SJSA1 (cell line): ENCODE data around the gene NCKAP5. TPM values are rescaled to one million over a fixed set of nuclear protein-coding genes. Genes with fewer than 3 reads are reported as not detected.

Experiments used
- DNase-seq, 2 experiments: peaks; one replicate each; pipeline ENCODE4 v3.0.0-alpha.2; 2015 to 2020; ENCODE audit warnings: low spot score in 2 of 2, low read depth in 1 of 2
- H3K27ac ChIP-seq: fragments of 250-450 bp; sonication (Bioruptor Pico); 2 replicates; pipeline ENCODE4 v1.5.1; 2020; ENCODE audit warnings: mild to moderate bottlenecking, moderate library complexity
- H3K27me3 ChIP-seq: fragments of 250-450 bp; sonication (Bioruptor Pico); replicated peaks from 2 replicates; pipeline ENCODE4 v1.5.1; 2020; ENCODE audit warnings: mild to moderate bottlenecking, moderate library complexity
- H3K36me3 ChIP-seq: fragments of 250-450 bp; sonication (Bioruptor Pico); 2 replicates; pipeline ENCODE4 v1.5.1; 2020; ENCODE audit warnings: mild to moderate bottlenecking
- H3K4me1 ChIP-seq: fragments of 250-450 bp; sonication (Bioruptor Pico); replicated peaks from 2 replicates; pipeline ENCODE4 v1.6.1; 2021; ENCODE audit warnings: mild to moderate bottlenecking
- H3K4me3 ChIP-seq: fragments of 250-450 bp; sonication (Bioruptor Pico); 2 replicates; pipeline ENCODE4 v1.5.1; 2020; ENCODE audit warnings: mild to moderate bottlenecking
- H3K9me3 ChIP-seq: fragments of 250-450 bp; sonication (Bioruptor Pico); replicated peaks from 2 replicates; pipeline ENCODE4 v1.5.1; 2020; ENCODE audit warnings: mild to moderate bottlenecking
- total RNA-seq: library from RNA; depleted of rRNA; stranded (reverse); fragments of >200 nt; shearing (Covaris generic); gene quantifications from 2 replicates; pipeline ENCODE4 v1.2.3, GENCODE V29; 2014

NCKAP5 gene
- total RNA-seq, 1 experiment from 2014 or later: 2.5 TPM

DNA sequence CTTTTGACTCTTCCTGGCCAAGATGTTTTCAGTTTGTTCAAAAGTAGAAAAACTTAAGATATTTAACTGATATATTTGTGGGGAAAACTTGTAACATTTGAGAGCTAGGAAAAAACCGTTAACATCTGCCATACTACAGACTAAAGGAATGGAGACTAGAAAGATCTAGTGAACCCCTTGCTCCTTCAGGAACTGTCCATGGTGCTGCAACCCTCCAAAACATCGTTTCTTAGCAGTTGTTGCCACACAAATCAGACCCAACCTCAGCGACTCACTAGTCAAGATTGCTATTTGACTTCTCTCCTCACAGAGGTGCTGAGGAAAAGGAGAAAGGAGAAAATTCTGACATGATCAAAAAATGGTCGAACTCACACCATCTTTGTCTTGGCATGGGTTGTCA lies 504.5 kb downstream of the NCKAP5 start:
- Histone ChIP-seq H3K27ac (no peak overlapping the region), H3K27me3 (no peaks in the 10 kb centered on the region), H3K4me3 (no peak overlapping the region), H3K36me3 (no peaks in the 10 kb centered on the region), H3K9me3 (no peaks in the 10 kb centered on the region; the same call in 1 of the 2 replicates), H3K4me1 (no peaks in the 10 kb centered on the region)
- DNase-seq: no peak

DNA sequence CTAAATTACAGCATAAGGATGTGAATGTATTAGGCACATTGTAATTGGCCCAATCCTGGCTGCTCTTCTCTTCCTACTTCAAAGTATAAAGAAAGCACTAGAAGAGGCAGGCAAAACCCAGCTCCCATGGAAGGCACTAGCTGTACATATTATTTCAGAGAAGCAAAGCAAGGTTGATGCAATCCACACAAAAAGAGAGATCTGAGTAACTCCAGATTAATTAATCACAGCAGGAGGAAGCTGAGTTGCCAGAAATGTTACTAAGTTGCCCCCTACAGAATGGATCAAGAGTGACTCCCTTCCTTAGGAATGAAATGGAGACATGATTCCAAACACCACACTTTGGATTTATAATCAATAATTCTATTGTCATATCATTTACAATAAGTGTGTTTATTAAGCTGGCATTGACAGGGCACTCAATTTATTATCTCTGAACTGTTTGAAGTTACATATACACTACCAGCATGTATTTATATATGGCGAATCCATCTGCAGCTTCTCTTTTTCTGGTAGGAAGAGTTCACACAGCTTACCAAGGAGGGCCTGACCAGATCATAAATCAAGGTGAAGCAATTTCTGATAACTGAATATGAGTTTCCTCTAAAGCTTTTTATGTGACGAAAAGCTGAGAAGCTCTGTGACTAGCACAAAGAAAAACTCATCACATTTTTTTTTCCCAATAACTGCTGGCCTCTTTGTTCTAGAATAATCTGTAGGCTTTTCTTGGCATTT lies 505.2 kb downstream of the NCKAP5 start:
- no peak for DNase-seq
- Histone ChIP-seq H3K4me1 (no peaks in the 10 kb centered on the region), H3K9me3 (no peaks in the 10 kb centered on the region; the same call in 1 of the 2 replicates), H3K27me3 (no peaks in the 10 kb centered on the region), H3K36me3 (no peaks in the 10 kb centered on the region), H3K4me3 (no peak overlapping the region), H3K27ac (no peak overlapping the region)

DNA sequence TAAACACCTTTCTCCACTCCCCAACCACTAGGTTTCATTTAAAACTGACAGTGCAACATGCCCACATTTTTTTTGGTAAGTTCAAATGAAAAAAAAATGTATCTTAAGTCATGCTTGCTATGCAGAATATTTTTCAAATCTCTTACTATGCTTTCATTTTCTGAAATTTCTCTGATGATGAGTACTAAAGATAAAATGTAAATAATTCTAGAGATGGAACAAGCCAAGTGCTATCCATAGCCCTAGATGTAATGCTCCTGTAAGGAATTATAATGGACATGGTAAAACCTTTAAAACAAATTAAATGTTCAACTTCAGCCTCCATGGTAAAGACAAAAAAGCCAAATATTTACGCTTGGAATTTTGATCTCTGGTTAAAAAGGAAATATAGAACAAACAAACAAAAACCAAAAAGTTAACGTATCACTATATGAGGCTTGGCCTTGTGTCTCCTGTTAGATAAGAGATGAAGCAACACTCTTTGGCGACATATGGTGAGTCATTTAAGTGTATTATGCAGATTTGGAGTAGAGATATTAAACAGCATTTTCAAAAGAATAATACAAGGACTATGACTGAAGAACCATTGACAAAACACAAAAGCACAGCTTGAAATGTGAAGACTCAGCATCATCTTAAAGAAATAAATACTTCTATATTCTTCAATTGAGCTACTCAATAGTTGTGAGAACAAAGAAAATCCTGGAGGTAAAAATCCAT lies 506.2 kb downstream of the NCKAP5 start:
- Histone ChIP-seq H3K9me3 (no peaks in the 10 kb centered on the region; the same call in 1 of the 2 replicates), H3K27me3 (no peaks in the 10 kb centered on the region), H3K27ac (no peak overlapping the region), H3K4me1 (no peaks in the 10 kb centered on the region), H3K4me3 (no peak overlapping the region), H3K36me3 (no peaks in the 10 kb centered on the region)
- no peak for DNase-seq

DNA sequence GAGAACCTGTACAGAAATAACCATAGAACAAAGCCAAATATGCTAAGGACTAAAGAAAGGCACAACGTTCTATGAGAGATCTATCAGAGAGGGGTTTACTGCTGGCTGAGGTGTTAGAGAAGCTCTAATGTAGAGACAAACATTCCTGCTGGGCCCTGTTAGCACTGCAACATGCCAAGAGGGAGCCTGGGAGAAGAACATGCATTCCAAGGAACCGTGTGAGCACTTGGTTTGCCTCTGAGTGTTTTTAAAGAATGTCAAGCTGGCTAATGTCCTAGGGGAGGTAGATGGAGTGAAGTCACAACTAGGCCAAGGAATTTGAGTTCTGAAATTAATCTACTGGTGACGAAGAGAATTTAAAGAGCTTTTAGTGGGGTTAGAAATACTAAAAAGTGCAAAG lies 514.0 kb downstream of the NCKAP5 start:
- Histone ChIP-seq H3K36me3 (no peaks in the 10 kb centered on the region), H3K9me3 (no peaks in the 10 kb centered on the region), H3K27ac (no peak overlapping the region), H3K4me3 (no peak overlapping the region), H3K27me3 (no peaks in the 10 kb centered on the region), H3K4me1 (no peaks in the 10 kb centered on the region)
- no peak for DNase-seq

DNA sequence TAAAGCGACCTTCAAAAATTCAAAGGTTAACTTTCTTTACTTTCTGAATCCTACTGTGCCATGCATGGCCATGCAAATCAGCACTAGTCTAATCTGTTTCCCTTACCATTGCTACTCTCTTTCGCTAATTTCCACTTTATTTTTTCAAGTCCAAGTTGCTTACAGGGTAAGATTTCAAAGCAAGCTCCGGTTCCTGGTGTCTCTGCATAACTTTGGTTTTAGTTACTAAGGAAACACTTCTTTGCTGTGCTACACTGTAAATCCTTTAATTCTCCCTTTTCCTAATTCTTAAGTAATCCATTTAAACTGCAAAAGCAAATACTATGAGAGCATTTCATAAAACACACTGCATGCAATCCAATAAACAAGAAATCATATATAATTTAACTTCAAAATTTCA lies 514.7 kb downstream of the NCKAP5 start:
- DNase-seq: no peak
- H3K4me3 ChIP-seq: no peak overlapping the region
- H3K4me1 ChIP-seq: no peaks in the 10 kb centered on the region
- H3K27ac ChIP-seq: no peak overlapping the region
- no peaks in the 10 kb centered on the region for H3K27me3 ChIP-seq
- no peaks in the 10 kb centered on the region for H3K9me3 ChIP-seq
- H3K36me3 ChIP-seq: no peaks in the 10 kb centered on the region

DNA sequence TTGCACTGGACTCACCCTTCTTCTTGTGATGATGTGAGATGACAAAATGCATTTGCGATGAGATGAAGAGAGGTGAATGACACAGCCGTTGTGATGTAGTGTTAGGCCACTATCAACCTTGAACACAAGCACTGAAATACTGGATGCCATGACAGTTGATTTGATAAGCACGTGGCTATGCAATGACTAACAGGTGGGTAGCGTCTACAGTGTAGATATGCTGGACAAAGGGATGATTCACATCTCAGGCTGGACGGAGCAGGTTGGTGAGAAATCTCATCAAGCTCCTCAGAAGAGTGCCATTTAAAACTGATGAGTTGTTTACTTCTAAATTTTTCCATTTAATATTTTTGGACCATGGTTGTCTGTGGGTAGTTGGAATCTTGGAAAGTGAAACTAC lies 522.5 kb downstream of the NCKAP5 start:
- Histone ChIP-seq H3K4me3 (no peak overlapping the region), H3K27me3 (no peaks in the 10 kb centered on the region), H3K27ac (no peak overlapping the region), H3K36me3 (no peaks in the 10 kb centered on the region), H3K9me3 (no peaks in the 10 kb centered on the region), H3K4me1 (no peaks in the 10 kb centered on the region)
- no peak for DNase-seq

DNA sequence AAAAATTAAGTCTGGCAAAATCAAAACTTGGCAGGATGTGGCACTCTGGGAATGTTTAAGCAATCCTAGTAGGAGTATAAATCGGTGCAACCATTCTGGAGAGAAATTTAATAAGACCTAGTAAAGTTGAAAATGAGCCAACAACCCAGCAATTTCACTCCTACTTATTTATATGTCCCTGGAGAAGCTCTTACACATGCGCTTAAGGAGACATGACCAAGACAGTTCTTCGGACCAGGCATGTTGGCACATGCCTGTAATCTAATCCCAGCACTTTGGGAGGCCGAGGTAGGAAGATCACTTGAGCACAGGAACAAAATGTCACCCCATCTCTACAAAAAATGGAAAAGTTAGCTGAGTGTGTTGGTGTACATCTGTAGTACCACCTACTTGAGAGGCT lies 523.7 kb downstream of the NCKAP5 start:
- Histone ChIP-seq H3K4me3 (no peak overlapping the region), H3K27me3 (no peaks in the 10 kb centered on the region), H3K27ac (no peak overlapping the region), H3K36me3 (no peaks in the 10 kb centered on the region), H3K9me3 (no peaks in the 10 kb centered on the region), H3K4me1 (no peaks in the 10 kb centered on the region)
- no peak for DNase-seq

DNA sequence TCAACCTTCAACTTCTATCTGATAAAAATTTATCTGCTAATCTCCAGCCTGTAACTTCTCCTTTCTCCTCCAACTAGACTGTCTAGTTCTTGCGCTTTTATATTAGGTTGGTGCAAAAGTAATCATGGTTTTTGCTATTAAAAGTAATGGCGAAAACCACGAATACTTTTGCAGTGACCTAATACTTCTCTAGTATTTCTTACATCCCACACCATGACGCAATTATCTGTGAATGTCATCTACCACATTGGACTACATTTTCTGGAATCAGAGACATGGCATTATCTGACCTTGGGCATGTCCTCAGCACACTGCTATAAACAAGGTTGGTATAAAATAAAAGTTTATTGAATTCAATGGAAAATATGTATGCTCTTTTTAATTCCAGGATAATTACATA lies 528.1 kb downstream of the NCKAP5 start:
- H3K9me3 ChIP-seq: no peaks in the 10 kb centered on the region
- no peaks in the 10 kb centered on the region for H3K4me1 ChIP-seq
- H3K4me3 ChIP-seq: no peak overlapping the region
- no peak for DNase-seq
- no peak overlapping the region for H3K27ac ChIP-seq
- H3K36me3 ChIP-seq: no peaks in the 10 kb centered on the region
- no peaks in the 10 kb centered on the region for H3K27me3 ChIP-seq

DNA sequence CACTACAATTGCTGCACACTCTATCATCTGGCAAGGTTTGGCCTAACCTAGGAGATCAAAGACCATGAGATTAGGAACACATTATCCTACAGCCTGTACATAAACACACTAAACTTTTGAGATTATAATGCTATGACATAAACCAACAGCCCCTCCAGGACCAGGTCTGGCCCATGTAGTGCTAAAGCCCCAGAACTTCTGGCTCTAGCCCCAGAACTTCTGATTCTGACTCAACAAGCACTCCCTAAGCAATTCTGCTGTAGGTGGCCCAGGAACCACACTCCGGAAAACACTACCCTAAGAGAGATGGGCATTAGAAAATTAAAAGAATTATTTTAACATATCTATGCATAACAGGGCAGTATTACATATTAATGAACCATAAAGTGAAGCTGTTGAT lies 528.7 kb downstream of the NCKAP5 start:
- no peaks in the 10 kb centered on the region for H3K36me3 ChIP-seq
- no peak for DNase-seq
- H3K4me3 ChIP-seq: no peak overlapping the region
- H3K27me3 ChIP-seq: no peaks in the 10 kb centered on the region
- H3K27ac ChIP-seq: no peak overlapping the region
- H3K9me3 ChIP-seq: no peaks in the 10 kb centered on the region
- H3K4me1 ChIP-seq: no peaks in the 10 kb centered on the region

DNA sequence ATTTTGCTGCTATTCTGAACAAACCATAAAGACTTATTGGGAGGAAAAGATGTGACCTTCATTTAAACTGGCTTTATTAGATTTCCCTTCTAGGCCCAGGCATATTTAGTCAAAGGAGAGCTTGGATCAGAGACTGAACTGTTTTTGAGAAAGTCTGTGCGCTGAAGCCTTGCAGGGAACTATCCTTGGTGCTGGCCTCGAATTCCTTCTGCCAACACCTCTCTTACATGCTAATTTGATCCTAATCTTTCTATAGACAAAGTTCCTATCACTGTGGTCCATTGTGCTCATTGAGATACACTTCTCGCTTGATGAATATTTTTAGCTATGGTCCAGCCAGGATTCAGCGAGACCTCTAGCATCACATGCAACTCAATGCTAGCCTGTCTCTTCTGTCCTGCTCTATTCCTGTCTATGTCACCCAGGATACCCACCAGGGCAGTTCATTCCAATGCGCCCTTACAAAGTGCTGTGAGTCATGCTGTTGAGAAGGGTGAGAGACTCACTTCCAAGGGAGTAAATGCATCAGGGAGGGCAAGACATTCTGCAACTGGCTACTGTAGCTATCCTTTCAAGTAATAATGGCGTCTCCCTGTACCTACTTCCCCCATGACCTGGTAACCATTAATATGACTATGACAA lies 541.6 kb downstream of the NCKAP5 start:
- Histone ChIP-seq H3K4me1 (no peaks in the 10 kb centered on the region), H3K27ac (no peak overlapping the region), H3K36me3 (no peaks in the 10 kb centered on the region), H3K4me3 (no peak overlapping the region), H3K27me3 (no peaks in the 10 kb centered on the region), H3K9me3 (no peaks in the 10 kb centered on the region)
- no peak for DNase-seq

DNA sequence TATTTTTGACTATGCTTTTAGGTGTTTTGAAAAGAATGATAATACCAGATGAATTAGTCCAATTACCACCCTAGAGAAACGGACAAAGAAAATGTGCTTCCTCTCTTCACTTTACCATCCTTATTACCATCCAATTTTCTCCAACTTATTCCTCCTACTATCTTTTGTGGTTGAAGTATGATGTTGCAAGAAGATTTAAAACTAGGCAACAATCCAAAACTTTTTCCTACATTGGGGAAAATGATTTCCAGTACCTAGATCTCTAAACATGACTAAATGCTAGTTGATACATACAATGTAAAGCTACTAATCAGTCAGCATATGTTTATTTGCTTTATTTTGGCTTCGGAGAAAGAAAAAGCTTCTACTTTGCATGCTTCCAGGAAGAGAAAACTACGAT lies 543.3 kb downstream of the NCKAP5 start:
- DNase-seq: no peak
- no peaks in the 10 kb centered on the region for H3K4me1 ChIP-seq

DNA sequence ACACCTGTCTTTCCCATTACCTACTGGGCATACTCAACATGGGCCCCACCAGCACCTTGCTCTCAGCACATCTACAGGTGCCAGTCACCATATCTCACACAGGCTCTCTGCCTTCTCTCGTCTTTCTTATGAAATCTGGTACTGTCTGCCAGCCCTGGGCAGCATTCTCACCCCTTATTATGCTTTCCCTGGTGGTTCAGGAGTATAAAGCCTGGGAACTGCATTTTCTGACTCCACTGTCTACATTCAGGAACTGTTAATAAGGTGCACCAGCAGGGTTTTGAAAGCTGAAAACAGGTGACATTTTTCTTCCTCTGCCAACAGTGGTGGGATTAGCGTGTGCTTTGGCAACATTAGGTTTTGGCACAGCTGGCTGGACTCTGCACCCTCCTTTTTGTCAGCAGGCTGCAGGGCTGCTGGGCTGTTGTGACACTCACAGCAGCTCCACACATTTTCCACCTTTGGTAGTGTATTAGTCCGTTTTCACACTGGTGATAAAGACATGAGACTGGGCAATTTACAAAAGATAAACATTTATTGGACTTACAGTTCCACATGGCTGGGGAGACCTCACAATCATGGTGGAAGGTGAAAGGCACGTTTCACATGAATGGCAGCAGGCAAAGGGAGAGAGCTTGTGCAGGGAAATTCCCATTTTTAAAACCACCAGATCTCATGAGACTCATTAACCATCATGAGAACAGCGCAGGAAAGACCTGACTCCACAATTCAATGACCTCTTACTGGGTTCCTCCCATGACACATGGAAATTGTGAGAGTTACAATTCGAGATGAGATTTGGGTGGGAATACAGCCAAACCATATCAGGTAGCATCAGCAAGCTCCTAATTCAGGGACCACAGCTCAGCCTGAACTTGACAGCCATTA lies 555.2 kb downstream of the NCKAP5 start:
- Histone ChIP-seq H3K4me3 (no peak overlapping the region), H3K9me3 (no peaks in the 10 kb centered on the region), H3K4me1 (no peaks in the 10 kb centered on the region), H3K27ac (no peak overlapping the region), H3K27me3 (no peaks in the 10 kb centered on the region), H3K36me3 (no peaks in the 10 kb centered on the region)
- DNase-seq: no peak

More for the DNA sequence above, 543.3 kb downstream of the NCKAP5 start:
- no peaks in the 10 kb centered on the region for H3K27me3 ChIP-seq
- H3K27ac ChIP-seq: no peak overlapping the region
- no peaks in the 10 kb centered on the region for H3K36me3 ChIP-seq
- no peaks in the 10 kb centered on the region for H3K9me3 ChIP-seq
- H3K4me3 ChIP-seq: no peak overlapping the region

DNA sequence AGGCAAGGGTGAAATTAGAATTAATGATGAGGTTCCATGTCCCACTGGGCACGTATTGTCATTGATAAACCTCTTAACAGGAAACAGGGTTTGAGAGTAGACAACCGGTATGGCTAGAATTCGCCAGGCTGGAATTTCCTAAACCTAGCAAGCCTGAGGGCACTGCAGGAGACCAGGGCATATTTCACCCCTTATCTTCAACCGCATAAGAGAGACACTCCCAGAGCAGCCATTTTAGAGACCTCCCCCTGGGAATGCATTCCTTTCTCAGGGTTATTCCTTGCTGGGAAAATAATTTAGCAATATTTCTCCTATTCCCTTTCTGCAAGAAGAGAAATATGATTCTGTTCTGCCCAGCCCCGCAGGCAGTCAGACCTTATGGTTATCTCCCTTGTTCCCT lies 563.6 kb downstream of the NCKAP5 start:
- no peak overlapping the region for H3K27ac ChIP-seq
- no peak for DNase-seq
- no peaks in the 10 kb centered on the region for H3K4me1 ChIP-seq

More for the DNA sequence above, 563.6 kb downstream of the NCKAP5 start:
- Histone ChIP-seq H3K4me3 (no peak overlapping the region), H3K36me3 (no peaks in the 10 kb centered on the region), H3K27me3 (no peaks in the 10 kb centered on the region), H3K9me3 (no peaks in the 10 kb centered on the region; the same call in 1 of the 2 replicates)
